HL-60 (cell line): ENCODE measurements around the gene XCR1.

ENCODE experiments used
- GABPA ChIP-seq: IDR thresholded peaks from 2 replicates; pipeline ENCODE4 v1.6.1; 2012; ENCODE audit warnings: low read depth
- POLR2AphosphoS5 ChIP-seq: IDR thresholded peaks from 2 replicates; pipeline ENCODE4 v1.6.1; 2012; ENCODE audit warnings: low read depth
- TF ChIP-seq, protein P1 (sequence below): IDR thresholded peaks from one replicate; pipeline ENCODE4 v1.5.1; 2011; ENCODE audit warnings: low read length, control low read depth, inconsistent platforms; ENCODE audit not compliant: insufficient read depth

DNA sequence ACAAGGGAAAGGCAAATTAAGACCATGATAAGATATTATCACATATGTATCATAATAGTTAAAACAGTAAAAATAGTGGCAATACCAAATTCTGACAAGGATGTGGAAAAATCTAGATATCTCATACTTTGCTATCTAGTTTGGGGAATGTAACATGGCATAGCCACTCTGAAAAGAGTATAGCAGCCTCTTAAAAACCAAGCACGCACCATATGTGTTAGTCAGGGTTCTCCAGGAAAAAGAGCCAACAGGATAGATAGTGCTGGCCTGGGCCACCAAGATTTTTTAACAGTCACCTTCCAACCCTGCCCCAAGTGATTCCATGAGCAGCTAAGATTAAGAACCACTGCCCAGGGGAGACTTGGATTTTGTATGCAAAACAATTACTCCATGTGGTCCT is 48.5 kb upstream of the XCR1 start:
- TF ChIP-seq, protein P1, sequence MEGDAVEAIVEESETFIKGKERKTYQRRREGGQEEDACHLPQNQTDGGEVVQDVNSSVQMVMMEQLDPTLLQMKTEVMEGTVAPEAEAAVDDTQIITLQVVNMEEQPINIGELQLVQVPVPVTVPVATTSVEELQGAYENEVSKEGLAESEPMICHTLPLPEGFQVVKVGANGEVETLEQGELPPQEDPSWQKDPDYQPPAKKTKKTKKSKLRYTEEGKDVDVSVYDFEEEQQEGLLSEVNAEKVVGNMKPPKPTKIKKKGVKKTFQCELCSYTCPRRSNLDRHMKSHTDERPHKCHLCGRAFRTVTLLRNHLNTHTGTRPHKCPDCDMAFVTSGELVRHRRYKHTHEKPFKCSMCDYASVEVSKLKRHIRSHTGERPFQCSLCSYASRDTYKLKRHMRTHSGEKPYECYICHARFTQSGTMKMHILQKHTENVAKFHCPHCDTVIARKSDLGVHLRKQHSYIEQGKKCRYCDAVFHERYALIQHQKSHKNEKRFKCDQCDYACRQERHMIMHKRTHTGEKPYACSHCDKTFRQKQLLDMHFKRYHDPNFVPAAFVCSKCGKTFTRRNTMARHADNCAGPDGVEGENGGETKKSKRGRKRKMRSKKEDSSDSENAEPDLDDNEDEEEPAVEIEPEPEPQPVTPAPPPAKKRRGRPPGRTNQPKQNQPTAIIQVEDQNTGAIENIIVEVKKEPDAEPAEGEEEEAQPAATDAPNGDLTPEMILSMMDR: no peak
- no peak for TF ChIP-seq POLR2AphosphoS5
- no peak for TF ChIP-seq GABPA
